HCT116 (cell line): ENCODE results near the gene SLC22A23. TPM values are rescaled to one million over a fixed set of nuclear protein-coding genes. Genes with fewer than 3 reads are reported as not detected.

Experiments used
- ATAC-seq: fragments of 200-7000 bp; cut with Tn5 transposase; 2 replicates; pipeline ENCODE4 v1.9.1; 2020; ENCODE audit warnings: mild to moderate bottlenecking, moderate library complexity
- BruUV-seq: library from RNA; stranded (reverse); fragments of 400-500 nt; replicated peaks from 2 replicates; lab custom pipeline; 2021; lab: Mats Ljungman, UMichigan
- CTCF ChIA-PET: fragments of 300-600 bp; sonication (Branson Sonifier 250); formaldehyde crosslinking; loops from one replicate; lab custom pipeline; 2021; ENCODE audit warnings: antibody characterized with exemption; lab: Charles Lee
- POLR2A ChIA-PET: fragments of 300-600, 350-600 bp; sonication (Branson Sonifier 250); formaldehyde crosslinking; loops from one replicate; lab custom pipeline; 2021; ENCODE audit warnings: antibody characterized with exemption; lab: Charles Lee
- RAD21 ChIA-PET, 2 experiments: fragments of 300-600 bp; sonication (Branson Sonifier 250); formaldehyde crosslinking; loops; one replicate each; lab custom pipeline; 2023; ENCODE audit warnings: low total read pairs in 2 of 2; ENCODE audit not compliant: uncharacterized antibody in 2 of 2, unreplicated experiment in 2 of 2, low non-redundant PET in 1 of 2; lab: Charles Lee
- DNase-seq: peaks from one replicate; pipeline ENCODE4 v3.0.0-alpha.2; 2010; ENCODE audit warnings: low read depth, low spot score
- H2AFZ ChIP-seq: fragments of 200-600 bp; shearing (Covaris generic), sonication (generic); 2 replicates; pipeline ENCODE4 v1.6.1; 2017; ENCODE audit warnings: low read depth, mixed run types, mixed read lengths, antibody characterized with exemption, low read length; ENCODE audit not compliant: poor library complexity, severe bottlenecking
- H3K27ac ChIP-seq: 2 replicates; pipeline ENCODE4 v1.5.1; 2012; ENCODE audit warnings: low read depth, low read length
- H3K27me3 ChIP-seq: fragments of 200-600 bp; sonication (generic); 2 replicates; pipeline ENCODE4 v1.6.1; 2016; ENCODE audit warnings: mixed run types, low read length, mixed read lengths; ENCODE audit not compliant: insufficient read depth
- H3K36me3 ChIP-seq, 2 experiments: fragments of 200-500 bp in 1 of 2; fragments of 200-600 bp in 1 of 2; sonication (Bioruptor generic) in 1 of 2; sonication (generic) in 1 of 2; 2 replicates each; pipeline versions ENCODE4 v1.5.1 to v1.6.1; 2014 to 2016; ENCODE audit warnings: low read length in 2 of 2, inconsistent platforms in 1 of 2, mixed read lengths in 1 of 2, mixed run types in 1 of 2; ENCODE audit not compliant: insufficient read depth in 2 of 2, control insufficient read depth in 1 of 2
- H3K4me1 ChIP-seq, 2 experiments: fragments of 200-600 bp in 1 of 2; sonication (generic) in 1 of 2; 2 replicates each; pipeline versions ENCODE4 v1.5.1 to v1.6.1; 2012 to 2017; ENCODE audit warnings: low read length in 2 of 2, inconsistent platforms in 1 of 2, mild to moderate bottlenecking in 1 of 2, mixed read lengths in 1 of 2, mixed run types in 1 of 2, moderate library complexity in 1 of 2; ENCODE audit not compliant: insufficient read depth in 2 of 2, control insufficient read depth in 1 of 2
- H3K4me2 ChIP-seq: fragments of 200-600 bp; sonication (generic); 2 replicates; pipeline ENCODE4 v1.6.1; 2017; ENCODE audit warnings: mixed run types, low read length, mixed read lengths
- H3K4me3 ChIP-seq, 2 experiments: fragments of 200-600 bp in 1 of 2; sonication (generic) in 1 of 2; replicated peaks in 1 of 2; 2 replicates each; pipeline ENCODE4 v1.5.1; 2011 to 2016; ENCODE audit warnings: low read length in 2 of 2, control low read depth in 1 of 2, low read depth in 1 of 2, mild to moderate bottlenecking in 1 of 2, mixed read lengths in 1 of 2, mixed run types in 1 of 2
- H3K79me2 ChIP-seq: fragments of 200-600 bp; sonication (generic); 2 replicates; pipeline ENCODE4 v1.6.1; 2017; ENCODE audit warnings: mild to moderate bottlenecking, mixed run types, low read length, moderate library complexity, mixed read lengths; ENCODE audit not compliant: insufficient read depth
- H3K9ac ChIP-seq: fragments of 200-600 bp; sonication (generic); 2 replicates; pipeline ENCODE4 v1.6.1; 2016; ENCODE audit warnings: low read length, mixed read lengths
- H3K9me2 ChIP-seq: fragments of 200-600 bp; sonication (generic), shearing (Covaris generic); 2 replicates; pipeline ENCODE4 v1.6.1; 2017; ENCODE audit warnings: mixed run types, mild to moderate bottlenecking, moderate library complexity; ENCODE audit not compliant: insufficient read depth
- H3K9me3 ChIP-seq, 2 experiments: fragments of 200-500 bp in 1 of 2; fragments of 200-600 bp in 1 of 2; sonication (Bioruptor generic) in 1 of 2; sonication (generic) in 1 of 2; 2 replicates each; pipeline ENCODE4 v1.6.1; 2014 to 2017; ENCODE audit warnings: low read length in 2 of 2, mixed read lengths in 2 of 2, inconsistent platforms in 1 of 2, low read depth in 1 of 2, mild to moderate bottlenecking in 1 of 2, mixed run types in 1 of 2, moderate library complexity in 1 of 2; ENCODE audit not compliant: control insufficient read depth in 1 of 2, insufficient read depth in 1 of 2
- H4K20me1 ChIP-seq: fragments of 200-600 bp; sonication (generic), shearing (Covaris generic); 2 replicates; pipeline ENCODE4 v1.6.1; 2017; ENCODE audit warnings: mixed run types, mild to moderate bottlenecking, moderate library complexity; ENCODE audit not compliant: insufficient read depth
- ATF3 ChIP-seq: IDR thresholded peaks from 2 replicates; pipeline ENCODE4 v1.6.1; 2012
- CBX3 ChIP-seq: IDR thresholded peaks from 2 replicates; pipeline ENCODE4 v1.6.1; 2012; ENCODE audit warnings: low read depth
- CEBPB ChIP-seq: IDR thresholded peaks from 2 replicates; pipeline ENCODE4 v1.6.1; 2012; ENCODE audit warnings: low read depth
- EGR1 ChIP-seq: IDR thresholded peaks from 2 replicates; pipeline ENCODE4 v1.6.1; 2012; ENCODE audit warnings: low read depth
- ELF1 ChIP-seq: IDR thresholded peaks from 2 replicates; pipeline ENCODE4 v1.6.1; 2012; ENCODE audit warnings: low read depth, borderline replicate concordance
- EZH2 ChIP-seq: fragments of 200-600 bp; sonication (generic); IDR thresholded peaks from 2 replicates; pipeline ENCODE4 v1.6.1; 2017; ENCODE audit warnings: antibody characterized with exemption, mixed run types
- POLR2AphosphoS5 ChIP-seq: IDR thresholded peaks from 2 replicates; pipeline ENCODE4 v1.6.1; 2011; ENCODE audit warnings: mild to moderate bottlenecking, low read depth, low read length, moderate library complexity
- RAD21 ChIP-seq: IDR thresholded peaks from 2 replicates; pipeline ENCODE4 v1.6.1; 2012; ENCODE audit warnings: low read depth, mild to moderate bottlenecking
- SIN3A ChIP-seq: IDR thresholded peaks from 2 replicates; pipeline ENCODE4 v1.6.1; 2012; ENCODE audit warnings: low read depth
- SP1 ChIP-seq: IDR thresholded peaks from 2 replicates; pipeline ENCODE4 v1.6.1; 2012; ENCODE audit warnings: low read depth
- YY1 ChIP-seq: IDR thresholded peaks from 2 replicates; pipeline ENCODE4 v1.6.1; 2011; ENCODE audit warnings: low read length, low read depth, moderate library complexity, mild to moderate bottlenecking; ENCODE audit not compliant: insufficient replicate concordance; ENCODE audit errors: extremely low read depth
- intact Hi-C: fragments of 100-400 bp; cut with micrococcal nuclease; formaldehyde crosslinking; loops from 2 replicates; pipeline ENCODE4 v1.10.0; 2022
- total RNA-seq: library from RNA; stranded (reverse); gene quantifications from one replicate; pipeline ENCODE4 v1.2.1, GENCODE V29; 2021; ENCODE audit not compliant: unreplicated experiment
- TF ChIP-seq, protein P1 (sequence below), 3 experiments: fragments of 200-600 bp in 1 of 3; sonication (generic) in 1 of 3; IDR thresholded peaks in 2 of 3; conservative IDR thresholded peaks in 1 of 3; 2 replicates each; pipeline ENCODE4 v1.5.1; 2012 to 2017; ENCODE audit warnings: low read depth in 2 of 3, low read length in 2 of 3, antibody characterized with exemption in 1 of 3, borderline replicate concordance in 1 of 3, control low read depth in 1 of 3, mild to moderate bottlenecking in 1 of 3, mixed read lengths in 1 of 3, mixed run types in 1 of 3, moderate library complexity in 1 of 3; ENCODE audit not compliant: insufficient read depth in 1 of 3
- TF ChIP-seq, protein P2 (sequence below): IDR thresholded peaks from 2 replicates; pipeline ENCODE4 v1.6.1; 2012; ENCODE audit warnings: low read depth

SLC22A23 gene
- total RNA-seq, 1 experiment from 2014 or later: 11.5 TPM

DNA sequence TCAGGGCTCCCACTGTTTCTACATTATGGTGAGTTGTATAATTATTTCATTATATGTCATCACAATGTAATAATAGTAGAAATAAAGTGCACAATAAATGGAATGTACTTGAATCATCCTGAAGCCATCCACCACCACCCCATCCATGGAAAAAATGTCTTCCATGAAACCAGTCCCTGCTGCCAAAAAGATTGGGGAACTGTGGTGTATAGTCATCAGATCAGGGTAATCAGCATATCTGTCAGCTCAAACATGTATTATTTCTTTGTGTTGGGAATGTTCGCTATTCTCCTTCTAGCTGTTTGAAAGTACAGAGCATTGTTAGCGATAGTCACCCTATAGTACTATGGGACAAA is 33.8 kb upstream of the SLC22A23 start (continued):
- TF ChIP-seq ATF3 (no peak), CEBPB (no peak), POLR2AphosphoS5 (no peak), RAD21 (no peak), YY1 (no peak)

DNA sequence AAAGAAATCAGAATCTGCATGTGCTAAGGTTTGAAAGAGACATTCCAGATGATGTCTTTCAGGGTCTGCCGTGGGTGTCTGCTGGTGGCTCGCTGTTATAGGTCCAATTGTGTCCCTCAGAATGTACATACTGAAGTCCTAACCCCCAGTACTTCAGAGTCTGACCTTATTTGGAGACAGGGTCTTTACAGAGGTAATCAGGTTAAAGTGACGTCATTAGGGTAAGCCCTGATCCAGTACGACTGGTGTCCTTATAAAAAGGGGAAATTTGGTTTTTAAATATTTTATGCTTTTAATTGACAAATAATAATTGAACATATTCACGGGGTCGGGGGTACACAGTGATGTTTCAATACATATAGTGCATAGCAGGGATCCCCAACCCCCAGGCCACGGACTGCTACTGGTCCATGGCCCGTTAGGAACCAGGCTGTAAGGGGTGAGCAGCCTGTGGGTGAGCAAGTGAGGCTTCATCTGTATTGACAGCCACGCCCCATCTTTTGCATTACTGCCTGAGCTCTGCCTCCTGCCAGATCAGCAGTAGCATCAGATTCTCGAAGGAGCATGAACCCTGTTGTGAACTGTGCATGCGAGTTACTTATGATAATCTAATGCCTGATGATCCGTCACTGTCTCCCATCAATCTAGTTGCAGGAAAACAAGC is 33.2 kb upstream of the SLC22A23 start:
- DNase-seq (no peak), ATAC-seq (no peak)
- H2AFZ ChIP-seq: no peak overlapping the region
- no peak overlapping the region for H3K27ac ChIP-seq
- BruUV-seq: no TSS peak
- no peaks in the 10 kb centered on the region for H3K27me3 ChIP-seq
- no peak overlapping the region for H3K4me2 ChIP-seq
- no peaks in the 10 kb centered on the region for H3K9me3 ChIP-seq
- no peaks in the 10 kb centered on the region for H3K36me3 ChIP-seq
- H3K79me2 ChIP-seq: no peaks in the 10 kb centered on the region
- ChIA-PET RAD21 (no interaction called here), POLR2A (no interaction called here), CTCF (no interaction called here)
- no peak overlapping the region for H3K4me3 ChIP-seq
- H3K4me1 ChIP-seq: no peaks in the 10 kb centered on the region
- no peaks in the 10 kb centered on the region for H3K9me2 ChIP-seq
- no peak for TF ChIP-seq EZH2
- TF ChIP-seq, protein P1, sequence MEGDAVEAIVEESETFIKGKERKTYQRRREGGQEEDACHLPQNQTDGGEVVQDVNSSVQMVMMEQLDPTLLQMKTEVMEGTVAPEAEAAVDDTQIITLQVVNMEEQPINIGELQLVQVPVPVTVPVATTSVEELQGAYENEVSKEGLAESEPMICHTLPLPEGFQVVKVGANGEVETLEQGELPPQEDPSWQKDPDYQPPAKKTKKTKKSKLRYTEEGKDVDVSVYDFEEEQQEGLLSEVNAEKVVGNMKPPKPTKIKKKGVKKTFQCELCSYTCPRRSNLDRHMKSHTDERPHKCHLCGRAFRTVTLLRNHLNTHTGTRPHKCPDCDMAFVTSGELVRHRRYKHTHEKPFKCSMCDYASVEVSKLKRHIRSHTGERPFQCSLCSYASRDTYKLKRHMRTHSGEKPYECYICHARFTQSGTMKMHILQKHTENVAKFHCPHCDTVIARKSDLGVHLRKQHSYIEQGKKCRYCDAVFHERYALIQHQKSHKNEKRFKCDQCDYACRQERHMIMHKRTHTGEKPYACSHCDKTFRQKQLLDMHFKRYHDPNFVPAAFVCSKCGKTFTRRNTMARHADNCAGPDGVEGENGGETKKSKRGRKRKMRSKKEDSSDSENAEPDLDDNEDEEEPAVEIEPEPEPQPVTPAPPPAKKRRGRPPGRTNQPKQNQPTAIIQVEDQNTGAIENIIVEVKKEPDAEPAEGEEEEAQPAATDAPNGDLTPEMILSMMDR (IDR thresholded peaks at IDR 0.05 in 2 of 3, conservative IDR thresholded peaks at IDR 0.05 in 1 of 3; ENCODE audit: borderline replicate concordance in 1 of 3, insufficient read depth in 1 of 3, low read depth in 2 of 3, low read length in 2 of 3): no peak
- no peak for TF ChIP-seq POLR2AphosphoS5
- TF ChIP-seq EGR1: no peak
- TF ChIP-seq, protein P2, sequence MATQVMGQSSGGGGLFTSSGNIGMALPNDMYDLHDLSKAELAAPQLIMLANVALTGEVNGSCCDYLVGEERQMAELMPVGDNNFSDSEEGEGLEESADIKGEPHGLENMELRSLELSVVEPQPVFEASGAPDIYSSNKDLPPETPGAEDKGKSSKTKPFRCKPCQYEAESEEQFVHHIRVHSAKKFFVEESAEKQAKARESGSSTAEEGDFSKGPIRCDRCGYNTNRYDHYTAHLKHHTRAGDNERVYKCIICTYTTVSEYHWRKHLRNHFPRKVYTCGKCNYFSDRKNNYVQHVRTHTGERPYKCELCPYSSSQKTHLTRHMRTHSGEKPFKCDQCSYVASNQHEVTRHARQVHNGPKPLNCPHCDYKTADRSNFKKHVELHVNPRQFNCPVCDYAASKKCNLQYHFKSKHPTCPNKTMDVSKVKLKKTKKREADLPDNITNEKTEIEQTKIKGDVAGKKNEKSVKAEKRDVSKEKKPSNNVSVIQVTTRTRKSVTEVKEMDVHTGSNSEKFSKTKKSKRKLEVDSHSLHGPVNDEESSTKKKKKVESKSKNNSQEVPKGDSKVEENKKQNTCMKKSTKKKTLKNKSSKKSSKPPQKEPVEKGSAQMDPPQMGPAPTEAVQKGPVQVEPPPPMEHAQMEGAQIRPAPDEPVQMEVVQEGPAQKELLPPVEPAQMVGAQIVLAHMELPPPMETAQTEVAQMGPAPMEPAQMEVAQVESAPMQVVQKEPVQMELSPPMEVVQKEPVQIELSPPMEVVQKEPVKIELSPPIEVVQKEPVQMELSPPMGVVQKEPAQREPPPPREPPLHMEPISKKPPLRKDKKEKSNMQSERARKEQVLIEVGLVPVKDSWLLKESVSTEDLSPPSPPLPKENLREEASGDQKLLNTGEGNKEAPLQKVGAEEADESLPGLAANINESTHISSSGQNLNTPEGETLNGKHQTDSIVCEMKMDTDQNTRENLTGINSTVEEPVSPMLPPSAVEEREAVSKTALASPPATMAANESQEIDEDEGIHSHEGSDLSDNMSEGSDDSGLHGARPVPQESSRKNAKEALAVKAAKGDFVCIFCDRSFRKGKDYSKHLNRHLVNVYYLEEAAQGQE: no peak
- TF ChIP-seq ELF1: no peak
- TF ChIP-seq CEBPB: no peak
- TF ChIP-seq SIN3A: no peak
- TF ChIP-seq SP1: no peak
- no peak for TF ChIP-seq CBX3
- intact Hi-C loops: no loop called here
- H4K20me1 ChIP-seq: no peaks in the 10 kb centered on the region
- H3K9ac ChIP-seq: no peak overlapping the region
